ENCODE results near the gene MSL3B.

DNA sequence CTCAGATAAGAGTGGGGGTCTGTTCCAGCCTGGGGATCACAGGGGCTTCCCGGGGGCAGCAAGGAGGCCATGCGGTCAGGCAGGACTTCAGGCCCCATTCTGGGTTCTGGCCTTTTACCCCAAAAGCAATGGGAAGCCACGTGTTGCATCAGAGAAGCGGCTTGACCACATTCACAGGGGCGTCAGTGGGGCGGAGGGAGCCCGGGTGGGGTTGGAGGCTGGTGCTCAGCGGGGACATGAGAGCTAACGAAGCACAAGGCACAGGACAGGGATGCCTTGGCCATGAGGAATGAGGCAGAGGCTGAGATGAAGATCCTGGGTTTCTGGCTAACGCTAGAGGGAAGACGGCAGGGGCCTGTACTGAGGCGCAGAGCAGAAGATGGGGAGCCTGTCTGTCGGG, 19.9 kb downstream of the MSL3B start:
- TF ChIP-seq, protein P1, sequence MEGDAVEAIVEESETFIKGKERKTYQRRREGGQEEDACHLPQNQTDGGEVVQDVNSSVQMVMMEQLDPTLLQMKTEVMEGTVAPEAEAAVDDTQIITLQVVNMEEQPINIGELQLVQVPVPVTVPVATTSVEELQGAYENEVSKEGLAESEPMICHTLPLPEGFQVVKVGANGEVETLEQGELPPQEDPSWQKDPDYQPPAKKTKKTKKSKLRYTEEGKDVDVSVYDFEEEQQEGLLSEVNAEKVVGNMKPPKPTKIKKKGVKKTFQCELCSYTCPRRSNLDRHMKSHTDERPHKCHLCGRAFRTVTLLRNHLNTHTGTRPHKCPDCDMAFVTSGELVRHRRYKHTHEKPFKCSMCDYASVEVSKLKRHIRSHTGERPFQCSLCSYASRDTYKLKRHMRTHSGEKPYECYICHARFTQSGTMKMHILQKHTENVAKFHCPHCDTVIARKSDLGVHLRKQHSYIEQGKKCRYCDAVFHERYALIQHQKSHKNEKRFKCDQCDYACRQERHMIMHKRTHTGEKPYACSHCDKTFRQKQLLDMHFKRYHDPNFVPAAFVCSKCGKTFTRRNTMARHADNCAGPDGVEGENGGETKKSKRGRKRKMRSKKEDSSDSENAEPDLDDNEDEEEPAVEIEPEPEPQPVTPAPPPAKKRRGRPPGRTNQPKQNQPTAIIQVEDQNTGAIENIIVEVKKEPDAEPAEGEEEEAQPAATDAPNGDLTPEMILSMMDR (conservative IDR thresholded peaks at IDR 0.05) = no peak
- no peak for TF ChIP-seq EZH2 (IDR thresholded peaks at IDR 0.05; ENCODE audit: low read depth)

Measured in PC-9 (cell line).